Measurements from ENCODE around the gene PODXL. TPM values are rescaled to one million over a fixed set of nuclear protein-coding genes. Genes with fewer than 3 reads are reported as not detected.

PODXL gene
- total and polyA plus RNA-seq, 2 donors (not counting 3 experiments of a cell fraction or from before 2014, with no cell fraction given) = 86.4 to 156 TPM

DNA sequence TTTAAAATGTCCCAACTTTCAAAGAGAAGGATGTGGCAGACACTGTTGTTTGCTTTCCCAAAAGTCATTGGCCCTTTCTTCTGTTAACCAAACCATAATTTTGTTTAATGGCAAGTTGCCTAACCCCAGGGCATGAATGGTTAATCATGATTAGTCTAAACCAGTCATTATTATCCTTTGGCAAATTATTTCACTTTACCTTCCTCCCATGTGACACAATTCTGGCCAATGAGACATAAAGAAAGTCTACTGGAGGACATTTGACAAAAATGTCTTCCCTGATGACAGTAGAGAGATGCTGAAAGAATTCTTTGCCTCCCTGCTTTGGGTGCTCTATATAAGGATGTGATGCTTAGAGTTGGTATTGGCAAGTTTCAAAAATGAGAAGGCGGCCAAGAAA, 101.9 kb downstream of the PODXL start:
- no peak overlapping the region for H3K9ac ChIP-seq (replicated peaks; ENCODE audit: extremely low read depth, insufficient read depth, low read length)
- intact Hi-C loops (cut with micrococcal nuclease) (no loop called here), dilution Hi-C loops (cut with MboI; ENCODE audit: extremely low pct_ligation_motif_present, low sequenced_read_pairs) (no loop called here)
- POLR2A ChIA-PET = no interaction called here
- no peak overlapping the region for H3K4me2 ChIP-seq (ENCODE audit: insufficient read depth, low read length)
- no peak overlapping the region for H3K4me3 ChIP-seq (replicated peaks in 1 of 3; ENCODE audit: insufficient read depth in 1 of 3, low read depth in 1 of 3, low read length in 3 of 3)
- no peak overlapping the region for H3K27ac ChIP-seq (ENCODE audit: insufficient read depth, low read depth, low read length)
- no peaks in the 10 kb centered on the region for H4K20me1 ChIP-seq (replicated peaks; ENCODE audit: control insufficient read depth, extremely low read depth, insufficient read depth, low read length)
- no TSS peak for BruUV-seq (replicated peaks)
- no peaks in the 10 kb centered on the region for H3K9me1 ChIP-seq (replicated peaks; ENCODE audit: control insufficient read depth, extremely low read depth, insufficient read depth, low read length)
- DNase-seq (ENCODE audit: low read depth, low spot score) (no peak), FAIRE-seq (no peak)
- CTCF ChIA-PET = interaction anchor here (1.7 to 1.9 kb wide), 2 partner anchors 9 to 12 kb away, joined by 3 to 4 read pairs; no protein-coding TSS in a partner anchor
- H2AFZ ChIP-seq (ENCODE audit: low read depth, low read length) = no peak overlapping the region
- no peaks in the 10 kb centered on the region for H3K27me3 ChIP-seq (ENCODE audit: control insufficient read depth in 2 of 2, insufficient read depth in 2 of 2, low read length in 2 of 2)
- no peaks in the 10 kb centered on the region for H3K79me2 ChIP-seq (ENCODE audit: control insufficient read depth, insufficient read depth, low read length)
- no peaks in the 10 kb centered on the region for H3K36me3 ChIP-seq (ENCODE audit: control insufficient read depth in 2 of 2, extremely low read depth in 1 of 2, insufficient read depth in 2 of 2, low read length in 2 of 2)
- H3K4me1 ChIP-seq (ENCODE audit: control insufficient read depth, extremely low read depth, insufficient read depth, low read length) = peaks cover 9% of the 10 kb centered on the region
- H3K9me3 ChIP-seq (replicated peaks; ENCODE audit: control insufficient read depth, insufficient read depth, low read length) = no peaks in the 10 kb centered on the region
- no peak for TF ChIP-seq EZH2 (IDR thresholded peaks at IDR 0.05; ENCODE audit: borderline replicate concordance, low read depth, low read length, severe bottlenecking)

Other genes with a start within 250 kb of the PODXL start
- gene MKLN1, start 228.8 kb downstream of the PODXL start, total RNA-seq = 31.7 and 32.1 TPM in 2 replicates
- 12.2 and 13.1 TPM in 2 replicates for gene MKLN1, start 228.8 kb downstream of the PODXL start, polyA plus RNA-seq

Data from endothelial cell of umbilical vein (primary cell).